ENCODE results near the gene CHL1. TPM values are rescaled to one million over a fixed set of nuclear protein-coding genes. Genes with fewer than 3 reads are reported as not detected.

Gene CHL1
- total RNA-seq, 4 donors from 2014 or later: 28.2 to 49.2 (median 35.8) TPM

DNA sequence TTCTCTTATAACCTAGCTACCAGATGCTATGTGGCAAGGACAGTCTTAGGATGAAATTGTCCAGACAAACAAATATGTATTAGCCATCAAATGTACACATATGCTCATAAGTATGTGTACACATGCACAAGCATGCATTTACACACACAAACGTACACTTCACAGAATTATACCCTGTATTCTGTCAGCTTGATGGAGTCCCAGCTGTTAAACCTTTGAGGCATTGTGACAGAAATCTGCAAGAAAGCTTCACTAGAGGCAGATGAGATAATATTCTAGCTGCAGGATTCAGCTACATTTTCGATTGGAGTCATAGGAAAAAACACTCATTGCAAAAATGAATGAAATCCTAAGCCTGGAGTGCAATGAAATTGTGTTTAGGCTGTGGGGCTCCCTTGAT is 110.6 kb downstream of the CHL1 start:
- 59 to 64% methylated on average over 2 of the region's 2 CpGs for WGBS, 2 donors (ENCODE audit: low coverage in 1 of 2)
- H3K4me1 ChIP-seq: no peaks in the 10 kb centered on the region
- H3K36me3 ChIP-seq: no peaks in the 10 kb centered on the region
- ATAC-seq: no peak
- no peak overlapping the region for H3K27ac ChIP-seq
- TF ChIP-seq, protein P1, sequence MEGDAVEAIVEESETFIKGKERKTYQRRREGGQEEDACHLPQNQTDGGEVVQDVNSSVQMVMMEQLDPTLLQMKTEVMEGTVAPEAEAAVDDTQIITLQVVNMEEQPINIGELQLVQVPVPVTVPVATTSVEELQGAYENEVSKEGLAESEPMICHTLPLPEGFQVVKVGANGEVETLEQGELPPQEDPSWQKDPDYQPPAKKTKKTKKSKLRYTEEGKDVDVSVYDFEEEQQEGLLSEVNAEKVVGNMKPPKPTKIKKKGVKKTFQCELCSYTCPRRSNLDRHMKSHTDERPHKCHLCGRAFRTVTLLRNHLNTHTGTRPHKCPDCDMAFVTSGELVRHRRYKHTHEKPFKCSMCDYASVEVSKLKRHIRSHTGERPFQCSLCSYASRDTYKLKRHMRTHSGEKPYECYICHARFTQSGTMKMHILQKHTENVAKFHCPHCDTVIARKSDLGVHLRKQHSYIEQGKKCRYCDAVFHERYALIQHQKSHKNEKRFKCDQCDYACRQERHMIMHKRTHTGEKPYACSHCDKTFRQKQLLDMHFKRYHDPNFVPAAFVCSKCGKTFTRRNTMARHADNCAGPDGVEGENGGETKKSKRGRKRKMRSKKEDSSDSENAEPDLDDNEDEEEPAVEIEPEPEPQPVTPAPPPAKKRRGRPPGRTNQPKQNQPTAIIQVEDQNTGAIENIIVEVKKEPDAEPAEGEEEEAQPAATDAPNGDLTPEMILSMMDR (IDR thresholded peaks at IDR 0.05): no peak
- TF ChIP-seq EP300 (IDR thresholded peaks at IDR 0.05): no peak
- no peak for TF ChIP-seq POLR2AphosphoS5 (IDR thresholded peaks at IDR 0.05)
- TF ChIP-seq POLR2A (IDR thresholded peaks at IDR 0.05): no peak
- H3K9me3 ChIP-seq: no peaks in the 10 kb centered on the region
- H3K27me3 ChIP-seq: peaks cover 5% of the 10 kb centered on the region
- no peak overlapping the region for H3K4me3 ChIP-seq

DNA sequence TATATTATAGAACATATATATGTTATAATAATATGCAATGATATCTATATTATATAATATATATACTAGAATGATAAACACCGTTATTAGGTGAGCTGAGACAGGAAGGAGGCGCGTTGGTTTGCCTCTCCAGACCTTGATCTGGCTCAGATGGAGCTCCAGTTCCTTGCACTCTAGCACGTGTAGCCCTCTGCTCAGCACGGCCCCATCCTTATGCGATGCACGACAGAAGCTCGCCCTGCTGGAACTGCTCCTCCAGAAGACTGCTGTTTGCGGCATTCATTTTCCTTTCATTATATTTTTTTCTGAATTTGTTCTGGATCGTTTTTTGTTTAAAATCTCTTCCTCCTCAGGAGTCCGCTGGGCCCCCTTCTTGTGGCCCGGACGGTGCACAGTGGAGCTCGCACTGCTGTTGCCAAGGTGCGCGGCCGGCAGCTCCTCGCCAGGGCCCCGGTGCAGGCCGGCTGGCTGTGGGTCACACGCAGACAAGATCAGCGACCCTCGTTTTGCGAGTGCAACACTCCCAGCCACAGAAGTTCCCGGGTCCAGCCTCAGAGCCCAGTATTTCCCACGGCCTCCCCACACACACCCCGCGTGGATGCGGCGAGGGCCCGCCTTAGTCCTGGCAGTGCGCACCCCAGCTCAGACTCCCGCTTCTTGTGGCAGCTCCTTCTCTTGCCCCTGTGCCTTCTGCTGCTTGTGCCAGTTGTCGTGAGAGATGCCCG is 112.2 kb downstream of the CHL1 start:
- 44 to 61% methylated on average over 5 to 30 of the region's 35 CpGs for WGBS, 2 donors (ENCODE audit: low coverage in 1 of 2)
- H3K4me1 ChIP-seq: no peaks in the 10 kb centered on the region
- no peak for TF ChIP-seq POLR2A (IDR thresholded peaks at IDR 0.05)
- TF ChIP-seq, protein P1 (IDR thresholded peaks at IDR 0.05): no peak
- no peak for TF ChIP-seq EP300 (IDR thresholded peaks at IDR 0.05)
- no peak for TF ChIP-seq POLR2AphosphoS5 (IDR thresholded peaks at IDR 0.05)
- no peaks in the 10 kb centered on the region for H3K36me3 ChIP-seq
- ATAC-seq: no peak
- H3K27me3 ChIP-seq: peaks cover 5% of the 10 kb centered on the region
- H3K27ac ChIP-seq: no peak overlapping the region
- no peak overlapping the region for H3K4me3 ChIP-seq
- no peaks in the 10 kb centered on the region for H3K9me3 ChIP-seq

DNA sequence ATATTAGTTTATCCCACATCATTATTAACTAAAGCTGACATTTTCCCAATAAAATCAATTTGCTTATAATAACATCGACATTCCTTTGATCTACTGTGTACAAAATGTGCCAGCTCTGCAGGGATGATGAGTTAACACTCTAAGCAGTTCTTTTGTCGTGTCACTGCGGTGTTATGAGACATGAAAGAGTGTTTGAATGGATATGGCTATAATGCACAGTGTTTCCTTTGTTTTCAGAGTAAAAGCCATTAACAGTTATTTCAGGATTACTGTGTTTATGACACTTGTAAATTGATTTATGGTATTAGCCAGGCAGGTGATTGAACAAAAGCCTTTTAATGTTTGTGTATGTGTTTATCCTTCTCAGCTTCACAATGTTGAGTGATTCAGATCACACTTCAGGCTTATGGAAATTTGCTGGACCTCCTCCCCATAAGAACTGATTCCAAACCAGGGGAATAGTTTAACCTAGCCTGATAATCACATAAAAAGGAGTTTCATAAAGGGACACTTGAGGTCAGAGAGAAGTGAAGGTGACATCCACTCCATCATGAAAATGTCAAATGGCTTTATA is 115.7 kb downstream of the CHL1 start:
- H3K9me3 ChIP-seq: no peaks in the 10 kb centered on the region
- ATAC-seq: no peak
- no peak for TF ChIP-seq POLR2A (IDR thresholded peaks at IDR 0.05)
- TF ChIP-seq, protein P1 (IDR thresholded peaks at IDR 0.05): no peak
- TF ChIP-seq POLR2AphosphoS5 (IDR thresholded peaks at IDR 0.05): no peak
- no peak for TF ChIP-seq EP300 (IDR thresholded peaks at IDR 0.05)
- H3K36me3 ChIP-seq: no peaks in the 10 kb centered on the region
- no peak overlapping the region for H3K4me3 ChIP-seq
- no peaks in the 10 kb centered on the region for H3K4me1 ChIP-seq
- H3K27me3 ChIP-seq: peaks cover 5% of the 10 kb centered on the region
- no peak overlapping the region for H3K27ac ChIP-seq
- WGBS, 2 donors (ENCODE audit: low coverage in 1 of 2): 25 to 29% methylated on average over 3 of the region's 3 CpGs

DNA sequence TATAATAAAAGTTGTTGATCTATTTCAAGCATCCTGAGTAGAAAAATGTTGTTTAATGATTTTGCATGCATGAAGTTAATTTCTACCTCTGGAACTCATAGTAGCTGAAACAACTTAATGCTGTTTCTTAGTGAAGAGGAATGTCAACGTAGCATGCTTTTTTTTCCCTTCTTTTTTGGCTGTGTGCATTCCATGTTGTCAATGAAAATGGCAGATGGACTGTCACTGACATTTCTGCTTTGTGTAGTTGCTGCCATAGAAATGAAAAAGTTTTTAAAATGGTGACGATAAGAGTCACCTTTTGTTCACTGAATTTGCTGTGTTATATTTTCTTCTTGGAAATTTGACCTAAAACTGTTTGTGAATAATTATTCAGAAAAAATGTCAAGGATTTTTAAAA is 116.3 kb downstream of the CHL1 start:
- H3K9me3 ChIP-seq: no peaks in the 10 kb centered on the region
- H3K27ac ChIP-seq: no peak overlapping the region
- TF ChIP-seq, protein P1 (IDR thresholded peaks at IDR 0.05): no peak
- TF ChIP-seq POLR2A (IDR thresholded peaks at IDR 0.05): no peak
- no peak for TF ChIP-seq EP300 (IDR thresholded peaks at IDR 0.05)
- no peak for TF ChIP-seq POLR2AphosphoS5 (IDR thresholded peaks at IDR 0.05)
- no peak overlapping the region for H3K4me3 ChIP-seq
- H3K27me3 ChIP-seq: peaks cover 5% of the 10 kb centered on the region
- 41 to 44% methylated on average over 2 of the region's 2 CpGs for WGBS, 2 donors (ENCODE audit: low coverage in 1 of 2)
- no peak for ATAC-seq
- H3K36me3 ChIP-seq: no peaks in the 10 kb centered on the region
- no peaks in the 10 kb centered on the region for H3K4me1 ChIP-seq

DNA sequence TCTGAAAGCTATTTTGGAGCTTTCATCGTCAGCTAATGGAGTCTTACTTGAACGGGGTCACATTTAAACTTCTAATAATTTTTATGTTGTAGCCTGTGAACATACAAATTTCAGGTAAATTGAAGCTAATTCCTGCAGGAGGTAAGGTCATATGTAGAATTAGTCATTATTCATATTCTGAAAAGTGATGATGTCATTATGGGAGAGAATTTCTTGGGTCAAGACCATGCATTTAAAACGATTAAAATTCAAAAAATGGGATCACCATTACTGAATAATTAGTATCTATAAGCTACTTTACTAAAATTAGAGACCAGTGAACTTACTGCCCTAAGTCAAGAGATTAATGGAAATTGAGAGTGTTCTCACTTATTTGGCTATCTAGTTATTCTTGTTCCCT is 120.4 kb downstream of the CHL1 start:
- 70 to 74% methylated on average over 3 of the region's 3 CpGs for WGBS, 2 donors (ENCODE audit: low coverage in 1 of 2)
- Histone ChIP-seq H3K4me3 (no peak overlapping the region), H3K4me1 (no peaks in the 10 kb centered on the region), H3K36me3 (no peaks in the 10 kb centered on the region), H3K27ac (no peak overlapping the region), H3K9me3 (no peaks in the 10 kb centered on the region), H3K27me3 (no peaks in the 10 kb centered on the region)
- ATAC-seq: no peak
- no peak for TF ChIP-seq EP300 (IDR thresholded peaks at IDR 0.05)
- TF ChIP-seq POLR2AphosphoS5 (IDR thresholded peaks at IDR 0.05): no peak
- TF ChIP-seq POLR2A (IDR thresholded peaks at IDR 0.05): no peak
- TF ChIP-seq, protein P1 (IDR thresholded peaks at IDR 0.05): no peak

Measured in gastroesophageal sphincter (tissue), 4 donors.